Naive thymus-derived CD4-positive, alpha-beta T cell (primary cell): ENCODE data around the gene SSBP2. TPM values are rescaled to one million over a fixed set of nuclear protein-coding genes. Genes with fewer than 3 reads are reported as not detected.
"Not testable (repeated sequence)": the region's sequence is repeated elsewhere in the genome, so short reads cannot be mapped to it uniquely, and the experiment has no call there.

Source experiments
- ATAC-seq: fragments of 150-1000 bp; cut with Tn5 transposase; 2 replicates; pipeline ENCODE4 v1.10.0; 2021; ENCODE audit warnings: mild to moderate bottlenecking, moderate library complexity
- CTCF ChIA-PET: fragments of 350-600 bp; sonication (Branson Sonifier 250); formaldehyde crosslinking; loops from one replicate; lab custom pipeline; 2021; ENCODE audit warnings: antibody characterized with exemption; lab: Charles Lee
- POLR2A ChIA-PET: fragments of 350-600 bp; sonication (Branson Sonifier 250); formaldehyde crosslinking; loops from one replicate; lab custom pipeline; 2021; ENCODE audit warnings: antibody characterized with exemption, inconsistent platforms; lab: Charles Lee
- DNase-seq, 9 donors: peaks; one replicate each; pipeline versions ENCODE4 v3.0.0 to v3.0.0-alpha.2; 2020 to 2022; ENCODE audit warnings: mixed read lengths in 1 of 9
- H3K27ac ChIP-seq: one replicate; pipeline ENCODE4 v1.7.0; 2013; ENCODE audit warnings: mild to moderate bottlenecking, low read depth, low read length, moderate library complexity
- H3K27me3 ChIP-seq, 2 donors: one replicate each; pipeline ENCODE4 v1.7.0; 2013; ENCODE audit warnings: low read length in 2 of 2, mild to moderate bottlenecking in 2 of 2, moderate library complexity in 2 of 2; ENCODE audit not compliant: control insufficient read depth in 2 of 2, insufficient read depth in 2 of 2
- H3K36me3 ChIP-seq, 3 experiments: 1 replicate in 2 of 3; 2 replicates in 1 of 3; pipeline ENCODE4 v1.7.0; 2013; ENCODE audit warnings: low read length in 3 of 3, mild to moderate bottlenecking in 3 of 3, moderate library complexity in 1 of 3; ENCODE audit not compliant: insufficient read depth in 3 of 3, control insufficient read depth in 2 of 3
- H3K4me1 ChIP-seq, 2 donors: one replicate each; pipeline ENCODE4 v1.7.0; 2013; ENCODE audit warnings: low read length in 2 of 2, mild to moderate bottlenecking in 2 of 2, moderate library complexity in 1 of 2; ENCODE audit not compliant: control insufficient read depth in 2 of 2, insufficient read depth in 2 of 2
- H3K4me3 ChIP-seq: 2 replicates; pipeline ENCODE4 v1.7.0; 2013; ENCODE audit warnings: mild to moderate bottlenecking, low read length
- H3K9me3 ChIP-seq, 3 experiments: 1 replicate in 2 of 3; 2 replicates in 1 of 3; pipeline ENCODE4 v1.7.0; 2013; ENCODE audit warnings: low read length in 3 of 3; ENCODE audit not compliant: control insufficient read depth in 2 of 3
- H3K27ac Mint-ChIP-seq, 9 donors: one replicate each; pipeline ENCODE4 v1.8.0; 2020 to 2022; ENCODE audit warnings: mixed read lengths in 9 of 9, mild to moderate bottlenecking in 8 of 9, moderate library complexity in 5 of 9, inconsistent platforms in 2 of 9
- H3K27me3 Mint-ChIP-seq, 5 donors: one replicate each; pipeline ENCODE4 v1.8.0; 2021 to 2022; ENCODE audit warnings: mixed read lengths in 5 of 5, mild to moderate bottlenecking in 1 of 5
- H3K36me3 Mint-ChIP-seq, 5 donors: one replicate each; pipeline ENCODE4 v1.8.0; 2020 to 2022; ENCODE audit warnings: mixed read lengths in 5 of 5, mild to moderate bottlenecking in 3 of 5, inconsistent platforms in 1 of 5
- H3K4me1 Mint-ChIP-seq, 7 donors: one replicate each; pipeline ENCODE4 v1.8.0; 2020 to 2022; ENCODE audit warnings: mixed read lengths in 7 of 7, mild to moderate bottlenecking in 3 of 7, inconsistent platforms in 1 of 7
- H3K4me3 Mint-ChIP-seq, 10 donors: one replicate each; pipeline ENCODE4 v1.8.0; 2020 to 2022; ENCODE audit warnings: mild to moderate bottlenecking in 10 of 10, mixed read lengths in 10 of 10, moderate library complexity in 6 of 10, inconsistent platforms in 2 of 10
- H3K9me3 Mint-ChIP-seq, 11 donors: one replicate each; pipeline ENCODE4 v1.8.0; 2020 to 2022; ENCODE audit warnings: mixed read lengths in 11 of 11, mild to moderate bottlenecking in 4 of 11, inconsistent platforms in 1 of 11, moderate library complexity in 1 of 11
- intact Hi-C, 2 donors: fragments of 100-400 bp; cut with micrococcal nuclease; formaldehyde crosslinking; loops; one replicate each; pipeline ENCODE4 v1.15.1; 2023
- polyA plus RNA-seq, 2 donors: library from polyadenylated mRNA; unstranded; fragments of 300-500 nt; fragmentation: Illumina TruSeq; gene quantifications; one replicate each; pipeline ENCODE4 v1.2.3, GENCODE V29; 2021
- total RNA-seq, 6 experiments: library from RNA in 5 of 6; stranded (reverse) in 5 of 6; gene quantifications; 1 replicate in 5 of 6; 2 replicates in 1 of 6; pipeline ENCODE4 v1.2.3 and lab custom pipeline; 2021 to 2026

SSBP2 gene
- total and polyA plus RNA-seq, 7 experiments from 2014 or later = 36.7 to 99.8 (median 70.7) TPM

DNA sequence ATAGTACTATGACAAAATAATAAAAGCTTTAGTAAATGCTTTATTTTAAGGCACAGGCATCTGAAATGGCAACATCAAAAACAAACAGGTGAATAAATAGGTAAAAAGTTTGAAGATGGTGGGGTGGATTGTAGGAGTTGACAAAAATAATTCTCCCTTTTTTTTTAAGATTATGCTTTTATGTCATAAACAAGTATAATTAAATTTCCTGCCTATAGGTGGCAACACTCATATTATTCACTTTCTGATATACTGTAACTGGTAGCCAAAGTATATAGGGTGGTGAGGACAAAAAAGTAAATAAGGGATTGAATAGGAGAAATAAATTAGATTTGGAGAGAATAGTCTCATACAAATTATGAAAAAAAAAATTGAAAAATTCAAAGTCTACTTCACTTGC lies 236.9 kb downstream of the SSBP2 start:
- peaks cover 0 to 24% (median 6%) of the 10 kb centered on the region in 7 donors for H3K4me1 Mint-ChIP-seq
- ATAC-seq = peak; percentile 55
- POLR2A ChIA-PET = no interaction called here

DNA sequence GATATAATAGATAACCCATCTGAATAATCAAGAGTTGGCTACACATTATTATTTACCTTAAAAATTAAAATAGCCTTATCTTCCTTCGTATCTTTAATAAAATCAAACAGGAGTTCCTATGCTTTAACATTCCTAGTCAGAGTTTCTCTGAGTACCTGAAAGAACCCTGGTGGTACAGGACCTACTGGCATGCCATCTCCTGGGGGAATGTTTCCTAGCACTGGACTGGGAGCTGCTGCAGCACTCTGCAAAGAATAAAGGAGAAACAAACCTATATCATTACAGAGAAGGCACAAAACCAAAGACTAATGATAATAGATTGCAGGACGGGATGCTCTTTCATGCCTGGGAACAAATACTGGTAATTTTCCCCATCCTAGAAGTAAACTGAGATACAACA lies 237.4 kb downstream of the SSBP2 start:
- Mint-ChIP-seq H3K27me3 (no peaks in the 10 kb centered on the region), H3K36me3 (peaks cover 0 to 11% (median 4%) of the 10 kb centered on the region in 5 donors), H3K9me3 (no peaks in the 10 kb centered on the region), H3K4me3 (no peak overlapping the region), H3K27ac (peak overlapping the region in 2 of 9 donors; percentile 18 to 38), H3K4me1 (peaks cover 0 to 27% (median 8%) of the 10 kb centered on the region in 7 donors)
- H3K4me3 ChIP-seq = no peak overlapping the region
- ChIA-PET CTCF (interaction anchor here (1.0 to 1.6 kb wide), 2 partner anchors 344 to 652 kb away, joined by 4 read pairs; no protein-coding TSS in a partner anchor), POLR2A (no interaction called here)
- H3K27me3 ChIP-seq = no peaks in the 10 kb centered on the region
- no peak for ATAC-seq
- no peak overlapping the region for H3K27ac ChIP-seq
- no peaks in the 10 kb centered on the region for H3K4me1 ChIP-seq
- no peak for DNase-seq
- no peaks in the 10 kb centered on the region for H3K36me3 ChIP-seq
- intact Hi-C loops = loop anchor here (5.0 to 10.0 kb wide), 2 partner anchors 94 to 461 kb away; partner anchors contain the start of gene ATG10 (in 1 of the 2)
- no peaks in the 10 kb centered on the region for H3K9me3 ChIP-seq

More for the DNA sequence above, 236.9 kb downstream of the SSBP2 start:
- H3K4me3 ChIP-seq = no peak overlapping the region
- CTCF ChIA-PET = interaction anchor here (1.0 kb wide), 1 partner anchor 343 kb away, joined by 4 read pairs; no protein-coding TSS in a partner anchor
- no peak overlapping the region for H3K27ac ChIP-seq
- Mint-ChIP-seq H3K27ac (peak overlapping the region in 2 of 9 donors; percentile 8 to 18), H3K36me3 (peaks cover 0 to 11% (median 4%) of the 10 kb centered on the region in 5 donors), H3K9me3 (no peaks in the 10 kb centered on the region), H3K4me3 (no peak overlapping the region), H3K27me3 (no peaks in the 10 kb centered on the region)
- no peaks in the 10 kb centered on the region for H3K4me1 ChIP-seq
- no peaks in the 10 kb centered on the region for H3K36me3 ChIP-seq
- DNase-seq = peak in 4 of 9 donors; percentile 20 to 32 (median 22)
- intact Hi-C loops = loop anchor here (1.0 to 10.0 kb wide), 10 partner anchors 21 to 711 kb away; partner anchors contain the start of gene ATG10 (in 1 of the 2)
- H3K9me3 ChIP-seq = no peaks in the 10 kb centered on the region
- H3K27me3 ChIP-seq = no peaks in the 10 kb centered on the region

DNA sequence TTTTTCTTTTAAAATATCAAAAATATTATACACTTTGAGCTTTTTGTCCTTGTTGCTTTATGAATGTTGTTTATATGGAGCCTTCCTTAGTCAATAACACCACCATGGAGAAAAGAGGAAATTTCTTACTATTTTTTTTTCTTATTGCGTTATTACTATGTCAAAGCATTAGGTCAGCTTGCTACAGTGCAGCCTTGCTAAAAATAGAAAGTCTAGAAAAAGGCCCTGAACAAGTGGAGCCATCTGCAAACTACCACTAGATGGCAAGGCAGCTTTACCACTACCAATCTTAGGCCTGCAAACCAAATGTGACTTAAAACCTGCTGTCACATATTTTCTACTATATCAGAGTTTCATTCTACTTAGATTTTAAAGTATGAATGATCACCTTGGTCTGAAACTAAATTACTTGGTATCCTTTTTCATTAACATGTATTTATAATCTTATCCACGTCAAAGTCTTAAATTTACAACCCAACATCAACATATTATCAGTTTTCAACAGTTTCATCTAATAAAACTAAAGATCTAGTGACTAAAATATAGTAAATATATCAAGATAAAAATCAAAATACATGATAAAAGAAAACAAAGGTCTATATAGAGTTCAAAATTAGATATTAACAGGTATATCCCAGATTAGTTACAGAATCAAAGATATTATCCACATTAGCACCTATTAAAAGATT lies 243.9 kb downstream of the SSBP2 start:
- no peak overlapping the region for H3K4me3 ChIP-seq
- intact Hi-C loops = loop anchor here (1.0 to 5.0 kb wide), 8 partner anchors 80 to 718 kb away; partner anchors contain the start of gene SSBP2 (in 2 of the 2)
- ChIA-PET POLR2A (no interaction called here), CTCF (interaction anchor here (0.7 to 4.0 kb wide), 5 partner anchors 82 to 721 kb away, joined by 3 to 20 read pairs (median 4); no protein-coding TSS in a partner anchor)
- ATAC-seq (peak; percentile 96), DNase-seq (peak in 7 of 9 donors; percentile 34 to 66 (median 55))
- no peak overlapping the region for H3K27ac Mint-ChIP-seq
- H3K4me3 Mint-ChIP-seq = no peak overlapping the region
- H3K9me3 ChIP-seq = no peaks in the 10 kb centered on the region
- peaks cover 0 to 7% (median 0%) of the 10 kb centered on the region in 11 donors for H3K9me3 Mint-ChIP-seq
- no peaks in the 10 kb centered on the region for H3K36me3 ChIP-seq
- H3K4me1 ChIP-seq = no peaks in the 10 kb centered on the region
- no peaks in the 10 kb centered on the region for H3K27me3 ChIP-seq
- H3K4me1 Mint-ChIP-seq = peaks cover 0 to 27% (median 8%) of the 10 kb centered on the region in 7 donors
- H3K27me3 Mint-ChIP-seq = no peaks in the 10 kb centered on the region
- no peak overlapping the region for H3K27ac ChIP-seq
- H3K36me3 Mint-ChIP-seq = peaks cover 7 to 31% (median 22%) of the 10 kb centered on the region in 5 donors

DNA sequence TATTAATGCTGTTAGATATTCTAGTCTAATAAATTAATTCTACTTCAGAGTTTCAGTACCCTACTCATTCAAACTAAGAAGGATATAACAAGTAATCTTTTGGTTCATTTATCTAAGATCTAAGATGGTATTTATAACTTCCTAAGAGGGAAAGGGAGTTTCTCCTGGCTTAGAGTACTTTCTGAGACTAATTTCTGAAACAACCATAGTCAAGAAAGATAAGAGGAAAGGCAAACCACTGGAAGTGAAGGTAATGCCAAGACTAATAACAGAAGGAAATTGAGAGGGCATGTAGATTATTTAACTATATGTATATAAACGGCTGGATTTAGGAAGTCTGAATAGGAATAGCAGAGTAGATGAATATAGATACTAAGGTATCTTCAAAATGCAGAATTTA lies 244.5 kb downstream of the SSBP2 start:
- ChIA-PET CTCF (interaction anchor here (0.7 to 4.0 kb wide), 4 partner anchors 81 to 722 kb away, joined by 4 to 20 read pairs (median 4); no protein-coding TSS in a partner anchor), POLR2A (no interaction called here)
- no peak for DNase-seq
- intact Hi-C loops = loop anchor here (2.0 to 5.0 kb wide), 2 partner anchors 79 to 464 kb away; no protein-coding TSS in a partner anchor
- Histone ChIP-seq H3K9me3 (no peaks in the 10 kb centered on the region), H3K4me3 (no peak overlapping the region), H3K4me1 (no peaks in the 10 kb centered on the region), H3K27me3 (no peaks in the 10 kb centered on the region), H3K27ac (no peak overlapping the region), H3K36me3 (no peaks in the 10 kb centered on the region)
- Mint-ChIP-seq H3K27ac (no peak overlapping the region), H3K36me3 (peaks cover 10 to 34% (median 26%) of the 10 kb centered on the region in 5 donors), H3K4me1 (peaks cover 0 to 27% (median 12%) of the 10 kb centered on the region in 7 donors), H3K27me3 (no peaks in the 10 kb centered on the region), H3K4me3 (no peak overlapping the region), H3K9me3 (peaks cover 0 to 8% (median 0%) of the 10 kb centered on the region in 11 donors)
- no peak for ATAC-seq

DNA sequence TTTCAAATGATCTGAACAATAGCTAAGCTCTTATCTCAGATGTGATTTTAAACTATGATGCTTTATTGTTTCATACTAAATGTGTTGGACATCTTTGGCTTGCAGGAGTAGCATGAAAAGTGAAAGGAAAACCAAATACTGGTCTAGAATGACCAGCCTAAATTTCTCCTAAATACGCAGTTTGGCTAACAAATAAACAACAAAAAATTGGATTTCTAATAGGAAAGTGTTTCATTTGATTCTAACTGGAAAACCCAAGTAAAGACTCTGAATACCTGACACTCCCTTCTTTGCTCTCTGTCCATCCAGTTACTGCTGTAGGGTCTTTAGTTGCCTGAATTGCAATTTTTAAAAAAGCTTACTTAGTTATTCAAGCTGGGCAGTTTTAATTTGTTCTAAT lies 245.2 kb downstream of the SSBP2 start:
- H3K4me3 Mint-ChIP-seq = no peak overlapping the region
- no peak overlapping the region for H3K4me3 ChIP-seq
- no peaks in the 10 kb centered on the region for H3K9me3 ChIP-seq
- H3K36me3 Mint-ChIP-seq = peaks cover 10 to 27% (median 22%) of the 10 kb centered on the region in 5 donors
- H3K27me3 ChIP-seq = no peaks in the 10 kb centered on the region
- ChIA-PET CTCF (interaction anchor here (0.8 to 4.0 kb wide), 5 partner anchors 16 to 659 kb away, joined by 3 to 20 read pairs (median 4); no protein-coding TSS in a partner anchor), POLR2A (no interaction called here)
- no peaks in the 10 kb centered on the region for H3K4me1 ChIP-seq
- no peak overlapping the region for H3K27ac Mint-ChIP-seq
- DNase-seq (no peak), ATAC-seq (no peak)
- peaks cover 0 to 22% (median 12%) of the 10 kb centered on the region in 7 donors for H3K4me1 Mint-ChIP-seq
- intact Hi-C loops = loop anchor here (2.0 to 5.0 kb wide), 2 partner anchors 78 to 465 kb away; no protein-coding TSS in a partner anchor
- H3K36me3 ChIP-seq = no peaks in the 10 kb centered on the region
- no peak overlapping the region for H3K27ac ChIP-seq
- H3K9me3 Mint-ChIP-seq = peaks cover 0 to 8% (median 0%) of the 10 kb centered on the region in 11 donors
- no peaks in the 10 kb centered on the region for H3K27me3 Mint-ChIP-seq

DNA sequence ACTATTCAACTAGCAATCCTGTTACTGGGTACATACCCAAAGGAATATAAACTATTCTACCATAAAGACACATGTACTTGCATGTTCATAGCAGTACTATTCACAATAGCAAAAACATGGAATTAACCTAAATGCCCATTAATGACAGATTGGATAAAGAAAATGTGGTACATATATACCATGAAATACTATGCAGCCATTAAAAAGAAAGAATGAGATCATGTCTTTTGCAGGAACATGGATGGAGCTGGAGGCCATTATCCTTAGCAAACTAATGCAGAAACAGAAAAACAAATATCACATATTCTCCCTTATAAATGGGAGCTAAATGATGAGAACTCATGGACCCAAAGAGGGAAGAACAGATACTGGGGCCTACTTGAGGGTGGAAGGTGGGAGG lies 247.3 kb downstream of the SSBP2 start:
- Mint-ChIP-seq H3K4me1 (peaks cover 0 to 16% (median 12%) of the 10 kb centered on the region in 7 donors), H3K36me3 (peaks cover 10 to 28% (median 22%) of the 10 kb centered on the region in 5 donors)
- H3K36me3 ChIP-seq, H3K27me3 Mint-ChIP-seq, H3K4me3 Mint-ChIP-seq, H3K27me3 ChIP-seq, DNase-seq, ATAC-seq, H3K27ac ChIP-seq, H3K9me3 ChIP-seq, H3K27ac Mint-ChIP-seq, POLR2A ChIA-PET, H3K4me1 ChIP-seq, intact Hi-C loops, H3K9me3 Mint-ChIP-seq, H3K4me3 ChIP-seq: not testable (repeated sequence)
- CTCF ChIA-PET = interaction anchor here (1.2 to 2.0 kb wide), 2 partner anchors 77 to 335 kb away, joined by 3 to 6 read pairs; no protein-coding TSS in a partner anchor
